Fibroblast of the conjunctiva (primary cell): ENCODE results near the gene CYP1B1.
"Not testable (repeated sequence)": the region's sequence is repeated elsewhere in the genome, so short reads cannot be mapped to it uniquely, and the experiment has no call there.

Experiments
- DNase-seq: peaks from one replicate; pipeline ENCODE4 v3.0.0-alpha.2; 2010; ENCODE audit warnings: low read depth

Gene CYP1B1

DNA sequence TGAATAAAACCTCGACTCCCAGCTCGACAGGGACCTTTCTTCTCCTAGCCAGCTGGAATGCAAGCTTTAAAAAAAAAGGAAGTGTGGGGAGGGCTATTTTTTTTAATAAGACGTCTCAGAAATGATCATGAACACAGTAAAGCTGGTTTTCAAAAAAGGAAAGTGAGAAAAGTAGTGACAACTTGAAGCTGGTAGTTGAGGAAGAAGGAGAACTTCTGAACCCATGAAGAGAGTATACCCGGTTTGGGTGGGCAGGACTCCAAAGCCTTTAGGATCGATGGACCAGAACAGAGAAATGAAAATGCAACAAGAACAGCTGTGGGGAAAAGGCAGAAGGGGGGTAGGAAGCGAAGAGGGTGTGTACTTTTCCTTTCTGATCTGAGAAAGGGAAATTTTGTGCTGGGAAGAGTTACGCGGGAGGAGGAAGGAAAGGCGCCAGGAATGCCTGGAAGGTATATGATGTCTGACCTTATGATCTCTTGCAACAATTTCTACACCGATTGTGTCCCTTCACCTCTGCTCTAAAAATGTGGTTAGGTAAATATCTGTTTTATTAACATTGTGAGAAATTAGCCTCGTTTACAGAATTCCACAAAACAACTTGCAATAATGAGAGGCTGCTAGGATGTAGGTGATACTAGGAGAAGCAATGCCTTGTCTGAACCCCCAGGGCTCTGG is 22.6 kb upstream of the CYP1B1 start:
- DNase-seq = no peak

DNA sequence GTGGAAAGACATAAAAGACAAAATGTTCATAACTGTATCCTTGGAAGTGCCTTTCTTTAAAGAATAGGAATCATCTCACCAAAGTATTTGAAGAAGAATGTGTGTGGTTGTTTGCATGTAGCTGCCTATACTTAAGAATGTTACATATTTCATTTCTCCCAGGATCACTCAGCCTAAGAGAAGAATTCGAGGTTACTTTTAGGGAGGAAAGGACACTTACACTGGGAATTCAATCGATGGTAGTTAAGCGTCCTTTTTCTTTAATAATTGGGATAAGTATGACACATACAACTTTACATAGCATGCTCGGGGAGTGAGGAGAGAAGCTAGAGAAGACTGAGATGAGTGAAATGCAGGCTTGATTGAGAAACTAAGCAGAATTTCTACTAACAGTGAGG is 22.0 kb upstream of the CYP1B1 start:
- no peak for DNase-seq

DNA sequence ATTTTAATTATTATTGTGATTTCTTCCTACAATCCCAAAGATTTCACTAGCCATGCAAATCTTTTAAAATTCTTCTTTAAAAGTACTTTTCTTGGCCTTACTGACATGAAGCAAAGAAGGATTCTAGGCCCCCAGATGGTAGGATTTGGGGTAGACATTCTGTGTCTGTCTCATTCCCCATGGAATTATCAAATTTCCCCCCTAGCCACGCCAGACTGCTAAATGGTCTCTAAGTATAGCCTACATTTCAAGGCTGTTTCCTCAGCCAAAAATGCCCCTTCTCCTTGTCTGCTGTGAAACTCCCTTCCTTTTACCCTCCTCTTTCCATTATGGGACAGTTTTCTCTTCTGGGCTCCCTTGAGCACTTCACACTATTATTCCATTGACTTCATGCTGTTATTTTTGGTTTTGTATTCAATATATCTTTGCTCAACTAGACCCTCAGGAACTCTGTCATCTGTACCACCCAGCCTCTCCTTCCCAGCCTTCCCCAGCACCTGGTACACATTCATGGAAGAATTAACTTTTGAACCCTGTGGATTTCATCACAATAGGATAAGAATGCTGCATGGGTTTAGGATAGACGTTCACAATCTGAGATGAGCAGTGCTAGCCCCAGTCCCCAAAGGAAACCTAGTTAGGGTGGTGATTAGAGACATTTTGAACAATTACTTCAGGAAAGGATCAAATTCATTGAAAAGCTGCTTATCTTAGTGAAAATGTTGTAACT is 21.5 kb upstream of the CYP1B1 start:
- no peak for DNase-seq

DNA sequence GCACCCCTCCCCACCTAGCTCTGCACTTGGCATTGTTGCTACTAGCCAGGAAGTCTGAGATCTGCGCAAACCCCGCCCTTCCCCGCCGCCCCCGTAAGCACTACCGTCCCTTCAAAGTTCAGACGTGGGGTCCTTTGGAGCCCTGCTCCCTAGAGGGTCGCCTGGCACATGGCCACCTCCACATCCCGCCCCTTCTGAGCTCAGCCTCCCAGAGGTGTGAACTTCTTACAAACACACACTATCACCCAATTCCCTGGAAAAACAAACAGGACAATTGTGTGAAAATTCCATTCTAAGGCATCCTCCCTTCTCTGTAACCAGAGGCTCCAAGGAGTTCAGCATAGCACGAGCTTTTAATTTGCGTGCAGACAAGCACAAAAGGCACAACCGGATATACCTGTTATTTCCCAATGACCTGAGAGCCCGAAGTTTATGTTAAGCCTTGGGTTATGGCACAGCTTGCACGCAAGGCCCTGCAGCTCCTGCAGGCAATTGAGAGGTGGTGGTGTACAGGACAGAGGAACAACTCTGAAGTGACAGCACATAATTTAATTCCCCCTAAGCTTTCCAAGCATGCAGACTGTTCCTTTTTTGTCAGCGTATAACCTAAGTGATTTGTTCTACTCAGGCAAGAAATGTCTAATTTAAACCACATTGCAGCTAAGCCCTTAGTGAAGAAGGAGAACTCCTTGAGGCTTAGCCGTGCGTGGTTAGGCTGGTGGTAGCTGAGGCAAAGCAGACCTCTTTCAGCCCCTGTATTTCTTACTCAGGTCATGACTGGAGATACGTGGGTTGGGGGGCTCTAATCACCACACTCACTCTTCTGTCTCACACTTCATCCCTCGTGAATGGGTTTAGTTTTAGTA is 20.3 kb upstream of the CYP1B1 start:
- no peak for DNase-seq

DNA sequence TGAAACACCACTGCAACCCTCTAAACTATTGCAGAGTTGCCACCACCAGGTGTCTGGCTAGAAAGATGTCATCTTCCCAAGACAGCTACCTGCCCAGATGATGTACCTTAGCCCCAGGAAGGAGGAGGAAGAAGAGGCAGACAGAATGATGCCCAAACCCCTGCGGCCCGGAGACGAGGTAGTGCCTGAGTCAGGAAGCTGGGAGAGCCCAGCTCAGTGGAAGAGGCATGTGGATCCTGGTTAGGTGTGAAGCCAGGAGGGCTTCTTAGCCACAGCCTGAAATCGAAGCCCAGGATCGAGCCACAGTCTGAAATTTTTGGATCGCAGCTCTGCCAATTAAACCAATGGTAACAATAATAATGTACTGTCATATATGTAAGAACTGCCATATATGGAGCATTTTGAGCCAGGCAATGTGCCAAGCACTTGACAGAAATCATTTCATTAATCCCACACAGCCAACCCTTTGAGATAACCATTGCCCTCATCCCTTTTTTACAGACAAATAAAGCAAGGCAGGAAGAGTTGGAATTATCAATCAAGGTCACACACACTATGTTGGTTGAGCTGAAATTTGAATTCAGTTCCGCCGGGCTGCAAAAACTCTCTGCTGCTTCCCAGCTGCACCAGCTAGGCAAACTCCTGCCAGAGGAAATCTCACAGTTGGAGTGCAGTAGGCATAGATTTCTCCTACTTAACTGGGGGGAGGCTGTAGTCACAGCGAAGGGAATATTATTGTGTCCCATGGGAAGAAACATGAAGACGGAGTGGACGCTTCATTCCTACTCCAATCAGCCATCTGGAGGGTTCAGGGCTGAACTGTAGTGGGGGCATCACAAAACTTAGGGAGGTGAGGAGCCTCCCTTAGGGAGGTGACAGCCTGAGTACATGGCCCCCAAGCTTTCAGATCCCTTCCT is 19.4 kb upstream of the CYP1B1 start:
- DNase-seq = no peak

DNA sequence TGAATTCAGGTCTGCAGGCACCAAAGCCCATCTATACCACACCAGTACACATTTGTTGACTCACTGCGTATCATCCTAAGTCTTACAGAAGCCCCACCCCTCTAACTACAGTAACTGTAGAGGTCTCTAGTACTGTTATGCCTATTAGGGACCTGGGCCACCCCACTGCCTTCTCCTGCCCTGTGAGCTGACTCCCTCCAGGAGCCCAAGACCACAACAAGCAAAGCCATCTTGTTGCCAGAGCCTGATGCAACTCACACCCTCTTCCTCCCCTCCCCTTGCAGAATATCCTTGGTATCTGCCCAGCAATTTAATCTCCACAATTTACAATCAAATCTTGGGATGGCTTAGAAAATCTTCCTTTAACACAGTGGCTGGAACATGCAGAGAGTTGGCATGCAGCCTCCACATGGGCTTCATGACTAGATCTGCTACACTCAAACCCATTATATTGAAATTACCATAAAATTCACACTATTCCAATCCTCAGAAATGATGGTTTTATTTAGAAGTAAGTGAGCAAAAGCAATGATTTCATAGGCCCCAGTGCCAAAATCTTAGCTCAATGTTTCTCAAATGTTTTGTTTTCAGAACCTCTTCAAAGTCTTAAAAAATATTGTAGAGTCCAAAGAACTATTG is 17.7 kb upstream of the CYP1B1 start:
- peak; percentile 49 for DNase-seq

DNA sequence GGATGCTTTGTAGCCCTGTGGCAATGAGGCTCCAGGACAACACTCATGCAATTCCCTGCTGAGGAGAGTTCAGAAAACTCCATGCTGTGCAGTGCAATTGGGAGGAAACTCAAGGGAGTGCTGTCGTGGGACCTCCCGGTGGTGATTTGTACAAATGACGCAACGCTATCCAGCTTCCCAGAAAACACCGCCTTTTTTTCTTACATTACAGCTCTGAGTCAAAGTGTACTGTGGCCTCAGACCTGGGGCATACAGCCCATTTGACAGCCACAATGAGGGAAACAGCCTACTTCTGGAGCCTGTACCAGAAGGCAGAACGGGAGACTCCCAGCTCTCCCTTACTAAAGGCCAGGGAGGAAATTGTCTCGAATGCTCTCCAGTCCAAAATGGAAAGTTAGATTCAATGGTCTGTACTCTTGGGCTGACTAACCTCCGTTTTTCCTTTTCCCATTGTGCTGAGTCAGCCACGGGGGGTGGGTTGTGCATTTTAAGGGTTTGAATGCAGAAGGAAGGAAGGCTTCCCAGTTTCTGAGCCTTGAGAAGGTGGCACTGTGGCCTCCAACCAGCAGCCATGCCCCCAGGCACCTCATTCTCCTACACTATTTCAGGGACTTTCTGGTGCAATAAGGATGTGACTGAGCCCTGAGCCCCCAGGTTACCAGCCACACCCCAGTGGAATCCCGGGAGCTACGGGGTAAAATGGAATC is 16.4 kb upstream of the CYP1B1 start:
- DNase-seq = peak; percentile 85

DNA sequence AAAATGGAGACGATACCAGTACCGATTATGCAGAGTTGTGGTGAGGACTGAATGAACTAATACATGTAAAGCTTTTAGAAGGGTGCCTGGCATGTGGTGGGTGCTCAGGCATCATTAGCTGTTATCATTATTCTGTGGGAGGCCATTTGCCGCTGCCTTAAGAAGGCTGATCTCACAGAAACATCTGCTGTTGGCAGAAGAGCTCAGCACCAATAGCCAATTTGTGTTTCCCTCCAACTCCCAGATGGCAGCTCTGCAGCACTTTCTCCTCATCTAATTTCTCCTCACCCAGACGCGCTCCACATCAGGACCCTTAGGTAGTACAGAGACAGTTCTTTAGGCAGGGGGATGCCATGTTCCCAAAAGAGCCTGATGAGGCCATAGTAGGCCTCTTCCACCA is 15.8 kb upstream of the CYP1B1 start:
- no peak for DNase-seq

DNA sequence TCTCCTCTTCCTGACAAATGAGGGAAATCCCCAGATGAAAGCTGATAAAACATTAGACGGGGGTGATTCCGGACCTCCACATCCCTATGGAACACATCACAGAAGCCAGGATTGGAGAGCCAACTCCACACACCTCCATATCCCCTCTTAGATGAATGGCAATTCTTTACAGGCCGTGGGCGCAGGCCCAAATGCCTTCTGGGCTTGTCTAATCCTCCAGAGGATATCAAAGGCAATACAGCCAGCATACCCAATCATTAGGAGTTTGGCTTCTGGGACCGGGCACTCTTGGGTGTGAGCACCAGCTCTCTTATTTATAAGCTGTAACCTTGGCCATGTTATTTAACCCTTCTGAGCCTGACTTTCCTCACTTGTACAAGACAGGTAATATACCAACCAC is 15.0 kb upstream of the CYP1B1 start:
- DNase-seq = no peak

DNA sequence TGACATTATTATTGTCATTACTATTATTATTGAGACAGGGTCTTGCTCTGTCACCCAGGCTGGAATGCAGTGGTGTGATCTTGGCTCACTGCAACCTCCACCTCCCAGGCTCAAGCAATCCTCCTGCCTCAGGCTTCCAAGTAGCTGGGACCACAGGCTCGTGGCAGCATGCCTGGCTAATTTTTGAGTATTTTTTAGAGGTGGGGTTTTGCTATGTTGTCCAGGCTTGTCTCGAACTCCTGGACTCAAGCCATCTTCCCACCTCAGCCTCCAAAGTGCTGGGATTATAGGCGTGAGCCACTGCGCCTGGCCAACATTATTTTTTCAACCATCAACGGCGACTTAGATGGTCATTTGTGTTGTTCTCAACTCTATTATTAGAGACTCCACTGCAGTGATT is 14.3 kb upstream of the CYP1B1 start:
- DNase-seq = not testable (repeated sequence)

DNA sequence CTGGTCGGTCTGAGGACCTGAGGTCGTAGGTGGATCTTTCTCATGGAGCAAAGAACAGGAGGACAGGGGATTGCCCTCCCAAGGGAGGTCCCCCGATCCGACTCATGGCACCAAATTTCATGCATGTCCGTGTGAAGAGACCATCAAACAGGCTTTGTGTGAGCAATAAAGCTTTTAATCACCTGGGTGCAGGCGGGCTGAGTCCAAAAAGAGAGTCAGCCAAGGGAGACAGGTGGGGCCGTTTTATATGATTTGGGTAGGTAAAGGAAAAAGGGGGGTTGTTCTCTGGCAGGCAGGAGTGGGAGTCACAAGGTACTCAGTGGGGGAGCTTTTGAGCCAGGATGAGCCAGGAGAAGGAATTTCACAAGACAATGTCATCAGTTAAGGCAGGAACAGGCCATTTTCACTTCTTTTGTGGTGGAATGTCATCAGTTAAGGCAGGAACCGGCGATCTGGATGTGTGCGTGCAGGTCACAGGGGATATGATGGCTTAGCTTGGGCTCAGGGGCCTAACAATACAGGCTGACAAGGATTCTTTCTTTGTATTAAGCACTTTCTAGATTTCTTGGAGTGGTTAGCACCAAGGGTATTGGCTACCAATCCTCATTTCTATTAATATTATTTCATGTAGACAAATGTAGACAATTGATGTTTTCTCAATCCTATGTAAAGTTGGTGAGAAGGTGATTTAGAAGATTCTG is 10.2 kb upstream of the CYP1B1 start:
- DNase-seq = not testable (repeated sequence)

DNA sequence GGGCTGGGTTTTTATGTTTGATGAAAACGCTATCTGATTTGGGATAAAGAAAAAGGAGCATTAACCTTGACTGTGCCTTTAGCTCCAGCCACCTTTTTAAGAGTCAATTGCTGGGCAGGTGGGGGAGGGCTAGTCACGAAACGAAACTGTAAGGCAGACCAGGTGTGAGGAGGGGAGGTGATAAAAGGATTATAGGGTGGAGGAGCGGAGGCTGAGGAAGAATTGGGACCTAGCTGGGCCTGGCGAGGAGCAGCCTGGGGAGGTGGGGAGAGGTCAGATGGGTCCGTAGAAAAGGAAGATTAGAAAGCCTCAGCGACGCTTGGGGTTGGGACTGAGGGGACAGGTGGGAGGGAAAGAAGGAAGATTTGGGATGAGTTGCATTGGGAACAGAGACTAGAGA is 8.6 kb upstream of the CYP1B1 start:
- DNase-seq = not testable (repeated sequence)

DNA sequence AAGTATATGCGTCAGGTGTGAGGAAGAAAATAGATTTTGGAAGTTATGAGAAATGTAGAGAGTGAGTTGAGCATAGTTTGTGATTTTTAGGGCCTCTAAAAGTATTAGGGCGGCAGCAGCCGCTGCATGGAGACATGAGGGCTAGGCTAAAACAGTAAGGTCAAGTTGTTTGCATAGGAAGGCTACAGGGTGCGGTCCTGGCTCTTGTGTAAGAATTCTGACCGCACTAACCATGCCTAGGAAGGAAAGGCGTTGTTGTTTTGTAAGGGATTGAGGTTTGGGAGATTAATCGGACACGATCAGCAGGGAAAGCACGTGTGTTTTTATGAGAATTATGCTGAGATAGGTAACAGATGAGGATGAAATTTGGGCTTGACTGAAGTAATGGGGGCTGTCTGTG is 6.8 kb upstream of the CYP1B1 start:
- not testable (repeated sequence) for DNase-seq

DNA sequence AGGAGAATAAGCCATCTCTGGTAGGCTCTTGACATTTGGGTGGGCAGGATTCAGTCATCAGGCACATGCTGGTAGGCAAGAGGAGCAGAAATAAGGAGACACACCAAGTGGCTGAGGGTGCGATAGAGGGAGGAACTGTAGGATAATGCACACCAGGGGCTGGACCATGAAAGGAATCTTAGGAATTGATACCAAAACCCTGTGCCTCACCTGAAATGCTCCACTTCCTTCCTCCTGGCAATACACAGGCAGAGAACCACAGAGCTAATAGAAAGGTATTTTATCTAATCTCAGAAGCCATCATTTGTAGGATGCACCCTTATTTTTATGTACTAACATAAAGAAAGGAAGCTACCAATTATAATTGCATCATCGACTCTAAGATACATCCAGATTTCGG is 4.4 kb upstream of the CYP1B1 start:
- DNase-seq = no peak

DNA sequence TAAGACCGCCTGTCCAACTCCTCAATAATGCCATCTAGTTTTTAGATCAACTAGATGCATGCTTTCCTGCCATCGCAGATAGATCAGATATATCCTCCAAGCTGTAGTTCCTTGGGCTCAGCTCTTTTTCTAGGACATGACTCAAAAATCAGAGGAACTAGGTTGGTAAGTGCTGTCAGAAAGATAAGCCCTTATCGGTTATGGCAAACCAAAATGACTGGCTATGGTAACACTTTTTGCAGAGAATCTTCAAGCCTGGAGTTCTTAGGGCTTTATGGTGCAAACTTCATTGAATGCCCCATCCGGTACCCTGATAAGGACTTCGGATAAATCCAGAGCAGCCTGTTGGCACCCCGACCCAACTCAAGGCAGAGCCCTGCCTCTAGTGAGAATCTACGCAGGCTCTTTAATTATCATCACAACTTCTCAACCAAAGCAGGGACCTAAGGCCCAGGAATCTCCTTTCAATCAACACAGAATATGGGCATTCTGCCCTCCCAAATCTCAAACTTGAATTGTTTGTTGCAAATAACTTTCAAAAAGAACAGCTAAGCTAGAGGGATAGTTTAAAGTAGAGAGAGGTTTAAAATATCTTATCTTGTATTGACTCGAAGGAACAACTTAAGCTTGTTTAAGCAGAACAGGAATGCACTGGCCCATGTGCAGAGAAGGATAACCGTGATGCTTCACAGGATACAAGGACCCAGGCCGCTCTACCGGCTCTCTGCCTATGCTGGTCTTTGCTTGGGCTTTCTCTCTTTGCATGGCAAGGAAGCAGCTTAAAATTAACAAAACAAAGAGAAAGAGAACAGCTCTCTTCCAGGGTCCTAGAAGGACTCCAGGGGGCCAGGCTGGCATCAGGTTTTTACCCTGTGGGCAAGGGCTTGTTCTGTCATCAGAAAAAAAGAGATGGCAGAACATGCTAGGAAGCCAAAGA is 3.4 kb upstream of the CYP1B1 start:
- DNase-seq = no peak

DNA sequence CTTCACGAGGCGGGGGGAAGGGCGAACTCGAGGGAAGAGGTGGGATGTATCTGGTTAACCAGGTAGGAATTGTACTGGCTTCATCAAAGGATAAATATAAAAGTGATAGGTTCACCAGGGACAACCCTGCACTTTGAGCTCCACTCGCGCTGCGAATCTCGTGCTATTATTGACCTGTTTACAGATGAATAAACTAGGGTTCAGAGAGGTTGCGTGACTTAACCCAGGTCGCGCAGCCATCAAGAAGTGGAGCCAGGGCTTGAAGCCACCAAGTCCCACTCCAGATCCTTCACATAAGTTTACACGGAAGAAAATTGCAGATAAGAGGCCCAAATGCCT is 1.4 kb upstream of the CYP1B1 start:
- DNase-seq = no peak

DNA sequence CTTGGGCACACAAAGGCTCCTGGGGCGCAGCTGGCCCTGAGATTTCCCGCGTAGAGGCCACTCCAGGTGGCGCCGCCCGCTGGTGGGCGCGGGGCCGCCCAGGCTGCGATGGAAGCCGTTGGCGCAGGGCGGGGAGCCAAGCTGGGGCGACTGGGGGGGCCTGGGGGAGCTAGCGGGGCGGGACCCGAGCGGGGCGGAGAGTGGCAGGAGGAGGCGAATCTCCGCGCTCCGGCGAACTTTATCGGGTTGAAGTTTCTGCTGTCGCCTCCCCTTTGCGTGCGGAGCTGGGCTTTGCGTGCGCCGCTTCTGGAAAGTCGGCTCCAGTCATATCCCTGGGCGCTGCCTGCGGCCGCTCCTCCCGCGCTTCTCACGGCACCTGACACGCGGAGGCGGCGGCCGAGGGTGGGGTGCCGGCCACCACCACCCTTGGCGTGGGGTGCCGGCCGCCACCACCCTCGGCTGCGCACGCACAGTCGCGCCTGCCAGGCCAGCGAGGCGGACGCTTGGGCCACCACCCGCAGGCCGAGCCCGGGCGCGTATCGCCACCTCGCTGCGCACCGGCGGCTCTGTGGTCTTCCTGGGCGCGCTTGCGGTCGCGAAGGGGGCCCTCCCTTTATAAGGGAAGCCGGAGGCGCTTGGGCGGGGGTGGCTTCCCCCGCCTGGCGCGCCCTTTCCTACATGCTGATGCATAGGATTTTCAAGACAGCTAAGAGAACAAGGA is 919 bp upstream of the CYP1B1 start:
- peak; percentile 67 for DNase-seq

DNA sequence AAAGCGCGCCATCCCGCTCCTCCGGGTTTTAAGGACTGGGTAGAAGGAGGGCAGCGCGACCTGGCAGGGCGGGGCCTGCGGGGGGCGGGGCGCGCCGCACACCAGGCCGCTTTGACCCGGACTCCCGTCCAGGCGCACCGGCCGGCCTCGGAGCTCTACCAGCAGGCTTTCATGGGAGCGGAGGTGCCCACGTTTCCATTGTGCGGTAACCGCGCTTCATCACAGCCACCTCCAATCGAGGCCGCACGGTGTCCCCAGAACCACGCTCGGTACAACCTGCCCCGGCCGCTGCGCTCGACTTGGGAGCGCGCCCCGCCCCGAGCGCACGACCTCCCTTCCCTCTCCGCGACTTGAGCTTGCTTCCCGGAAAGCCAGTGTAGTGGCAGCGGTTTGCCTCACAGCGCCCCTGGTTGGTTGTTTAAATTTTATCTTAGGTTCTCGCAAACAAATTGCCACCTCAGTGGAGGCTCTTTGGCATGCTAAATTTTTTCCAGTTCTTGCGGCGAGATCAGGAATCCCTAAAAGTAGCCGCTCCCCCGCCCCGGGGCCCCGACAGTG is 280 bp upstream of the CYP1B1 start:
- DNase-seq = peak; percentile 76
